GM12865 (cell line): ENCODE measurements around the gene ZSCAN23.

ENCODE experiments used
- DNase-seq: peaks from one replicate; pipeline ENCODE4 v3.0.0; 2010; ENCODE audit warnings: low read depth
- H3K4me3 ChIP-seq: 2 replicates; pipeline ENCODE4 v1.5.1; 2011; ENCODE audit warnings: mild to moderate bottlenecking, low read depth, low read length, control low read depth
- CTCF ChIP-seq: IDR thresholded peaks from 2 replicates; pipeline ENCODE4 v1.5.1; 2011; ENCODE audit warnings: low read length, control low read depth, low read depth, inconsistent platforms; ENCODE audit not compliant: insufficient read depth; ENCODE audit errors: missing control alignments

ZSCAN23 gene

GRCh38 chr6:28395918-28396317 lies 47.4 kb downstream of the ZSCAN23 start:
- DNase-seq, result no peak
- no peak overlapping the region for H3K4me3 ChIP-seq

DNA sequence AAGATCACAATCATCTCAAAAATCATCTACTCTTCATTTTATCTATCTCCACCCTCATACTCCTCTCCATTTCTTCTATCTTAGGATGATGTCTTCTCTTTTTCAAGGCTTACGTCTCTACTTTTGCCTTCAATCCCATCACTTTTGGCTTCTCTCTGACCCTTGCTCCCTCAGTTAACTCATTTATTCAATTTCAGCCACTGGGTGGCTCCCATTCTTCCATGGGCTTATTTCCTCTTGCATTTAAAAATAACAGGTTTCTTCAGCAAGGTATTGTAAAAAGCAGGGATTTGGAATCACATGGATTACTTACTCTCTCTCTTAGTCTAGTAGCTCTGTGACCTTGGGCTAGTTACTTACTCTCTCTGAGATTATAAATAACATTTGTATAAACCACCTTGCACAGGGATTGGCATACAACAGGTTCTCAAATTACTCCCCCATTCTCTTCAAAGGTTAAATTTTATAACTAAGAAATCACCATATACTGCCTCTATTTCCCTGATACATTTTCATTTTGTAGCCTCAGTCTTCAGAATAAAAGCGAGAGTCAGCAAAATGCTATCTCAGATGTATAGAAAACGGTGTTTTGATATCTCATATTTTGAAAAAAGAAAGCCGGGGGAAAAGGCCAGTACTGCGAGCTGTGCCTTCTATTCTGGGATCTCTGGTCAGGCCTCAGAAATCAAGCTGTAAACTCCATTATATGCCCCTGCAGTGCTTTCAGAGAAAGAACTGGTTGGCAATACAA lies 49.2 kb downstream of the ZSCAN23 start:
- H3K4me3 ChIP-seq, result no peak overlapping the region
- no peak for TF ChIP-seq CTCF
- DNase-seq, result no peak

More at GRCh38 chr6:28395918-28396317, 47.4 kb downstream of the ZSCAN23 start:
- no peak for TF ChIP-seq CTCF

DNA sequence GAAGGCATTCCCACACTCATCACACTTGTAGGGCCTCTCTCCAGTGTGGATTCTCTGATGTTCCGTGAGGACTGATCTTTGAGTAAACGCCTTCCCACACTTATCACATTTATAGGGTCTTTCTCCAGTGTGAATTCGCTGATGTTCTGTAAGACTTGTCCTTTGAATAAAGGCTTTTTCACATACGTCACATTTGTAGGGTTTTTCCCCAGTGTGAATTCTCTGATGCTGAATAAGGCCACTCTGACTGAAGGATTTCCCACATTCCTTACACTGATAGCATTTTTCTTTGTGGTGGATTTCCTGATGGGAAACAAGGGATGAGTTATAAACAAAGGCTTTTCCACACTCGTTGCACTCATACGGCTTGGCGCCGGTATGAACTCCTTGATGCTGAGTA lies 52.6 kb downstream of the ZSCAN23 start:
- H3K4me3 ChIP-seq, result no peak overlapping the region
- DNase-seq, result no peak
- TF ChIP-seq CTCF, result no peak

GRCh38 chr6:28384143-28384533 lies 59.2 kb downstream of the ZSCAN23 start:
- no peak overlapping the region for H3K4me3 ChIP-seq
- no peak for TF ChIP-seq CTCF
- no peak for DNase-seq

GRCh38 chr6:28383235-28384142 lies 59.8 kb downstream of the ZSCAN23 start:
- DNase-seq, result peak; percentile 86
- peak overlapping the region; percentile 37 for H3K4me3 ChIP-seq
- TF ChIP-seq CTCF, result peak; percentile 28
